ENCODE results near the gene TIGD6.

TIGD6 gene

GRCh38 chr5:150016537-150016936, 16.1 kb upstream of the TIGD6 start:
- no peak overlapping the region for H3K4me3 Mint-ChIP-seq
- TF ChIP-seq CTCF (IDR thresholded peaks at IDR 0.05; ENCODE audit: unreplicated experiment in 3 of 3), result no peak
- H3K4me1 Mint-ChIP-seq, result no peaks in the 10 kb centered on the region
- H3K27me3 Mint-ChIP-seq (ENCODE audit: low read depth), result no peaks in the 10 kb centered on the region
- H3K27ac Mint-ChIP-seq, result no peak overlapping the region
- peaks cover 24% of the 10 kb centered on the region for H3K9me3 Mint-ChIP-seq
- H3K36me3 Mint-ChIP-seq (ENCODE audit: low read depth), result peaks cover 94% of the 10 kb centered on the region

GRCh38 chr5:150015415-150015814, 15.0 kb upstream of the TIGD6 start:
- H3K9me3 Mint-ChIP-seq, result peaks cover 24% of the 10 kb centered on the region
- no peak for TF ChIP-seq CTCF (IDR thresholded peaks at IDR 0.05; ENCODE audit: unreplicated experiment in 3 of 3)
- no peak overlapping the region for H3K4me3 Mint-ChIP-seq
- no peak overlapping the region for H3K27ac Mint-ChIP-seq
- no peaks in the 10 kb centered on the region for H3K27me3 Mint-ChIP-seq (ENCODE audit: low read depth)
- no peaks in the 10 kb centered on the region for H3K4me1 Mint-ChIP-seq
- H3K36me3 Mint-ChIP-seq (ENCODE audit: low read depth), result peaks cover 95% of the 10 kb centered on the region

GRCh38 chr5:150014456-150014855, 14.0 kb upstream of the TIGD6 start:
- no peak for TF ChIP-seq CTCF (IDR thresholded peaks at IDR 0.05; ENCODE audit: unreplicated experiment in 3 of 3)
- Mint-ChIP-seq H3K27ac (no peak overlapping the region), H3K27me3 (ENCODE audit: low read depth) (no peaks in the 10 kb centered on the region), H3K9me3 (peaks cover 24% of the 10 kb centered on the region), H3K4me3 (no peak overlapping the region), H3K4me1 (no peaks in the 10 kb centered on the region), H3K36me3 (ENCODE audit: low read depth) (peaks cover 86% of the 10 kb centered on the region)

DNA sequence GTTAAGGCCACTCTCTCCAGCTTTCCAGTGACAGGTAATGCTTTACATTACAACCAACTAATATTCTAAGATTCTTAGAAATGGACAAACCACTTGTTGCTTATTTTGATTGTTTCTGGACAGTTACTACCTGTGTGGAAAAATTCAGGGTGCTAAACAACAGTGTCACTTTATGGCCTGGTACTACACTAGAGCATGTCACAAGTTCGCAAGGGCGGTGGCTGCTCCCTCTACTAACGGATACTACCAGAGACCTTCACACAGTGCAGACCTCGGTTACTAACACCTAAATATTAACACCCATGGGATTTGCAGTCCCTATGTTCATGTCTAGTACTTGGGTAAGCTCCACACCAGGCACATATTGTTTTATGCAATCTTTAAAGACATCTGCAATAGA, 13.5 kb upstream of the TIGD6 start:
- H3K27me3 Mint-ChIP-seq (ENCODE audit: low read depth), result no peaks in the 10 kb centered on the region
- H3K27ac Mint-ChIP-seq, result no peak overlapping the region
- no peaks in the 10 kb centered on the region for H3K4me1 Mint-ChIP-seq
- TF ChIP-seq CTCF (IDR thresholded peaks at IDR 0.05; ENCODE audit: unreplicated experiment in 3 of 3), result no peak
- H3K36me3 Mint-ChIP-seq (ENCODE audit: low read depth), result peaks cover 81% of the 10 kb centered on the region
- no peak overlapping the region for H3K4me3 Mint-ChIP-seq
- H3K9me3 Mint-ChIP-seq, result peaks cover 24% of the 10 kb centered on the region

GRCh38 chr5:150009671-150010387, 9.4 kb upstream of the TIGD6 start:
- no peak overlapping the region for H3K27ac Mint-ChIP-seq
- H3K36me3 Mint-ChIP-seq (ENCODE audit: low read depth), result peaks cover 68% of the 10 kb centered on the region

More at GRCh38 chr5:150009671-150010387, 9.4 kb upstream of the TIGD6 start:
- Mint-ChIP-seq H3K9me3 (peaks cover 9% of the 10 kb centered on the region), H3K4me1 (no peaks in the 10 kb centered on the region), H3K4me3 (no peak overlapping the region), H3K27me3 (ENCODE audit: low read depth) (no peaks in the 10 kb centered on the region)
- TF ChIP-seq CTCF (IDR thresholded peaks at IDR 0.05; ENCODE audit: unreplicated experiment in 3 of 3), result no peak

All from nephron (organoid).